Putamen (tissue), 1 donor: ENCODE data around the gene PLEK2.
"Not testable (repeated sequence)": the region's sequence is repeated elsewhere in the genome, so short reads cannot be mapped to it uniquely, and the experiment has no call there.

Experiments used
- DNase-seq: peaks from one replicate; pipeline ENCODE4 v3.0.0-alpha.2; 2016; ENCODE audit warnings: low spot score

The PLEK2 gene

DNA sequence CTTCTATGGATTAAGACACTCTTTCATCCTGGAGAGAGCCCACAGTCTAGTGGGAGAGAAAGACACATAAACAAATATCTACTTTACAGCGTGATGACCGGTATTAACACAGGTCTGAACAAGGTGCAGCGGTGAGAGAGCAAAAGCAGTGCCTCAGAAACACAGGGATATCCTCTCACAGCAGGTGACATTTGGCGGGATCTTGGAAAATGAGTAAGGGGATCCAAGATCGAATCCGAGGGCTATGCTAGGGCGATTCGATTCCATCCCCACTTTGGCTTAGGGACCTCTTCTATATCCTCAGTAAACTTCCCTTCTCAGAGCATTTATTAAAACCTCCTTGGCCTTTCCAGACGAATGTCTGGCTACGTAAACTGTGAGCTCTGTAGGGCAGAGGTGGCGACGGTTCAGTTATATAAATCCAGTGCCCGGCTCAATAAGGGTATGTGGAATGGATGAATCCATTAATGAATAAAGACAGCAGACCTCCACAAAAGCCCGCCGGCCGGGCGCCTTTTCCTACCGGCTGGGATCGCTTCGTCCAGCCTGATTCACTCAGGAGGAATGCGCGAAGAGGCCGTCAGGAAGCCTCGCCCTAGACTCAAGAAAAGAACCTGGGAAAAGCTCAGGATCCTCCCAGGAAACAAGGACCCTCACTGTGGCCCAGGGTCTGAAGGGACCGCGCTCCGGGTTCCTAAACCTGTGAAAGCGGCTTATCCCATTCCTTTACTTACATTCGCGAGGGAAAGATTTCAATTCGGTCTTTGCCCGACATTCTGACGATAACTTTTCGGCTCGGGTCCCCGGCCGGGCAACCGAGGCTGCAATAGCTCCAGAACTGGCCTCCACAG lies 52.8 kb downstream of the PLEK2 start:
- DNase-seq, result no peak

DNA sequence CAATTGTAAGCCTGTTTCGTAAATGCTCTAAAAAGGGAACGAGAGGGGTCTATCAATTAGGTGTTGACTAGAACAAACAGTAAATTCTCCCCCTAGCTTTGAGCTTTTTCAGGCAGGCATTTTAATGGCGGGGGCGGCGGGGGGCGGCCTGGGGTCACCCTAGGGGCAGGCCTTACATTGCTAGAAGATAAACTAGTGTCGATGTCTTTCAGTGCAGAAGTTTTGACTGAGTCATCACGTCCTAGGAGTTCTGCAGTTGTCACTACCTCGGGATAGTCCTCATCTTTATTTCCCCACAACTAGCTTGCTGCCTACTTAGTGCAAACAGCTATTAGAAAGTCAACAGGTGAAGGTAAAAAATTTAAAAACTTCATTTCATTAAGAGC lies 54.0 kb downstream of the PLEK2 start:
- DNase-seq, result no peak

DNA sequence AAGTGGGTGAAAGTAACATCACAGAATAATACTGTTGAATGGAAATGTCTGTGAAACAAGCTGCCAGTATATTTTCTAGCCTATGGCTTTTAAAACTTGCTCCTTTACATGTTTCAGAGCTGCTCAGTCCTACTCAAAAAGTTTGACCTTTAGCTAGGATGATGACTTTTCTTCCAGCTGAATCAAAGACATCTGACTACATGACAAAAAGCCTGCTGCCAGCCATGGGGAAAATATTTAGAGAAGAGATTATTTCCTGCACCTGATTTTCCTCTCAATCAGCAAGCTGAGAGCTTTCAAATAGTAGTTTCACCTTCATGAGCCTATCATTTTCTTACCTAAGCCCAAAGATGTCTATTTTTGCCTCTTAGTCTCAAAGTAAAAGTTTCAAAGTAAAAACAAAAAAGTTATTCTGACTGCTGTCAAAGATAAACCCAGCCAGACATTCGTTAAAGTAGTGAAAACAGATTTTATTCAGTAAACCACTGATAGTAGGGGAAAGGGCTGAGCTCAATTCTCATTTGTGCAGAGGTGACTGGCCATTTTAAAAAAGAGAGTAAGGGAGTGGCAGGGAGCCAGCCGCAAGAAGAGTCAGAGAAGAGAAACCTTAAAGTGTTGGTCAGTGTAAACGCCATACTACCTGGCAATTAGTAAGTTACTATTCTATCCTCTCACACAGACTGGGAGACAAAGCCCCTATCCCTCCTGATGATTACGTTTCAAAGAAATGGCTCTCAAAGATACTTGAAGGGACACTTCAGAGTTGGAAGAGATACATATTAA lies 54.6 kb downstream of the PLEK2 start:
- DNase-seq, result no peak

DNA sequence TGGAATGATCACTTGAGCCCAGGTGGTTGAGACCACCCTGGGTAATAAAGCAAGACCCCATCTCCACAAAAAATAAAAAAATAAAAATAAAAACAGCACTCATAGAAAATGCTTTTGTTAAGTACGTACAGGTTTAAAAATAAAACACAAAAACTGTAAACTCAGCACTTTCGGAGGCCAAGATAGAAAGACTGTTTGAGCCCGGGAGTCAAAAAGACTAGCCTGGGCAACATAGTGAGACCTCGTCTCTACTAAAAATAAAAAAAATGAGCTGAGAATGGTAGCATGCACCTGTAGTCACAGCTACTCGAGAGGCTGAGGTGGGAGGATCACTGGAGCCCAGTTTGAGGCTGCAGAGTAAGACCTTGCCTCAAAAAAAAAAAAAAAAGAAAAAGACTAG lies 59.9 kb downstream of the PLEK2 start:
- no peak for DNase-seq

DNA sequence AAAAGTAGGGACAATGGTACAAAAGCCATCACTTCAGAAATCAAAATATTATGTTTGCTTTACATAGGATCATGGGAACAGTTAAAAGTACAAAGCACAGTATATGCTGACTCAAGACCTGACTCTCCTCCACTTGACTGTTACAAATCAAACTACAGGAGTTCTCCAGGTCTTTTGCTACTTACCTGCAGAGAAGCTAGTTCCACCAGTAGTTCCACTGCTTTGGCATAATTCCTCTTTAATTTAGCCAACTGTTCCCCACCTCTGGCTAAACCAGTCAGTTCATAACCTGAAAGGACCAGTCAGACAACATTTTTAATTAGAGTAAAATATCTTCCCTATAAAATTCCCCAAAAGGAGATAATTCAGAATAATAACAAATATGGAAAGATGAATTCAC lies 66.4 kb downstream of the PLEK2 start:
- no peak for DNase-seq

DNA sequence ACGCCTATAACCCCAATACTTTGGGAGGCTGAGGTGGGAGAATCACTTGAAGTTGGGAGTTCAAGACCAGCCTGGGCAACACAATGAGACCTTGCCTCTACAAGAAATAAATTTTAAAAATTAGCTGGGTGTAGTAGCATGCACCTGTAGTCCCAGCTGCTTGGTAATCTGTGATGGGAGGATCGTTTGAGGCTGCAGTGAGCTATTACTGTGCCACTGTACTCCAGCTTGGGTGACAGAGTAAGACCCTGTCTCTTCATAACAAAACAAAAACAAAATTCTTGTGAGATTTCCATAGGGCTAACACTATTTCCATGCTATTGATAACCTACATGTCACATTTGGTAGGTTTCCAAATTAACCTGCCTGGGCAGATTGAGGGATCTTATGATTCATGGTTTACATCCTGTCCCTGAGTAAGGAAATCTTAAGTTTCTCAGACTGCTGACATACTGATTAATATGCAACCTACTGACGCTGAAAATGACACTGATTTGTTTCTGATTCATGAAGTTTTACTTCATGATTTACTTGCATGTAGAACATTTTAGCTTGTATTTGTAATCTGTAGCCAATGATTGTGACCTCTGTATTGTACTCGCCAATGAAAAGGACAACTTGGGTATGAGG lies 68.2 kb downstream of the PLEK2 start:
- DNase-seq, result no peak

DNA sequence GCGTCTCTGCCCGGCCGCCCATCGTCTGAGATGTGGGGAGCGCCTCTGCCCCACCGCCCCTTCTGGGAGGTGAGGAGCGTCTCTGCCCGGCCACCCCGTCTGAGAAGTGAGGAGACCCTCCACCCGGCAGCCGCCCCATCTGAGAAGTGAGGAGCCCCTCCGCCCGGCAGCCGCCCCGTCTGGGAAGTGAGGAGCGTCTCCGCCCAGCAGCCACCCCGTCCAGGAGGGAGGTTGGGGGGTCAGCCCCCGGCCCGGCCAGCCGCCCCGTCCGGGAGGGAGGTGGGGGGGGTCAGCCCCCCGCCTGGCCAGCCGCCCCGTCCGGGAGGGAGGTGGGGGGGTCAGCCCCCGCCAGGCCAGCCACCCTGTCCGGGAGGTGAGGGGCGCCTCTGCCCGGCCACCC lies 70.7 kb downstream of the PLEK2 start:
- not testable (repeated sequence) for DNase-seq
